WTC11 (cell line): ENCODE results near the gene GMEB1. TPM values are rescaled to one million over a fixed set of nuclear protein-coding genes. Genes with fewer than 3 reads are reported as not detected.
"Not testable (repeated sequence)": the region's sequence is repeated elsewhere in the genome, so short reads cannot be mapped to it uniquely, and the experiment has no call there.

Experiments used
- ATAC-seq: fragments of 200-7000 bp; cut with Tn5 transposase; 2 replicates; pipeline ENCODE4 v1.10.0; 2021; ENCODE audit warnings: mild to moderate bottlenecking, moderate library complexity
- CTCF ChIA-PET: fragments of 300-600 bp; sonication (Branson Sonifier 250); formaldehyde crosslinking; loops from one replicate; lab custom pipeline; 2021; ENCODE audit warnings: antibody characterized with exemption; lab: Charles Lee
- POLR2A ChIA-PET: fragments of 350-600 bp; sonication (Branson Sonifier 250); formaldehyde crosslinking; loops from one replicate; lab custom pipeline; 2021; ENCODE audit warnings: antibody characterized with exemption; lab: Charles Lee
- DNase-seq: peaks from one replicate; pipeline ENCODE4 v3.0.0; 2021; ENCODE audit warnings: low spot score
- H3K27ac Mint-ChIP-seq: 2 replicates; pipeline ENCODE4 v1.8.0; 2021; ENCODE audit warnings: mixed read lengths
- H3K27me3 Mint-ChIP-seq: 2 replicates; pipeline ENCODE4 v1.8.0; 2021; ENCODE audit warnings: low read depth, mild to moderate bottlenecking, moderate library complexity, mixed read lengths
- H3K36me3 Mint-ChIP-seq: 2 replicates; pipeline ENCODE4 v1.8.0; 2021; ENCODE audit warnings: mixed read lengths
- H3K4me1 Mint-ChIP-seq: 2 replicates; pipeline ENCODE4 v1.8.0; 2022; ENCODE audit warnings: mixed read lengths
- H3K4me3 Mint-ChIP-seq: 2 replicates; pipeline ENCODE4 v1.8.0; 2021; ENCODE audit warnings: mild to moderate bottlenecking, moderate library complexity, mixed read lengths
- H3K9me3 Mint-ChIP-seq: 2 replicates; pipeline ENCODE4 v1.8.0; 2021; ENCODE audit warnings: mixed read lengths
- ELF4 ChIP-seq: sonication (generic); formaldehyde crosslinking; IDR thresholded peaks from 2 replicates; pipeline ENCODE4 v1.8.1; 2022; ENCODE audit warnings: low read depth, mild to moderate bottlenecking, moderate library complexity, missing genetic modification reagents
- SOX15 ChIP-seq: fragments of 250-450 bp; sonication (Bioruptor Pico); IDR thresholded peaks from 2 replicates; pipeline ENCODE4 v1.9.0; 2021; ENCODE audit warnings: mild to moderate bottlenecking
- TCF7 ChIP-seq: sonication (generic); formaldehyde crosslinking; IDR thresholded peaks from 2 replicates; pipeline ENCODE4 v1.8.0; 2022; ENCODE audit warnings: mild to moderate bottlenecking, low read depth, missing genetic modification reagents, moderate library complexity
- ZNF121 ChIP-seq: sonication (generic); formaldehyde crosslinking; IDR thresholded peaks from 2 replicates; pipeline ENCODE4 v1.8.0; 2023; ENCODE audit warnings: missing genetic modification reagents
- total RNA-seq: library from RNA; stranded (reverse); gene quantifications from 3 replicates; pipeline ENCODE4 v1.2.3, GENCODE V29; 2021
- TF ChIP-seq, protein P1 (sequence below): sonication (generic); formaldehyde crosslinking; conservative IDR thresholded peaks from 2 replicates; pipeline ENCODE4 v1.8.1; 2022; ENCODE audit warnings: mild to moderate bottlenecking, missing genetic modification reagents
- TF ChIP-seq, protein P2 (sequence below): fragments of 250-450 bp; sonication (Bioruptor Pico); IDR thresholded peaks from 2 replicates; pipeline ENCODE4 v1.9.0; 2021; ENCODE audit warnings: moderate library complexity, mild to moderate bottlenecking, inconsistent platforms, borderline replicate concordance
- TF ChIP-seq, protein P3 (sequence below): sonication (generic); formaldehyde crosslinking; IDR thresholded peaks from 2 replicates; pipeline ENCODE4 v1.8.0; 2022; ENCODE audit warnings: mild to moderate bottlenecking, missing genetic modification reagents
- TF ChIP-seq, protein P4 (sequence below): sonication (generic); formaldehyde crosslinking; IDR thresholded peaks from 2 replicates; pipeline ENCODE4 v1.8.0; 2023; ENCODE audit warnings: missing genetic modification reagents, mild to moderate bottlenecking, borderline replicate concordance
- TF ChIP-seq, protein P5 (sequence below): sonication (generic); formaldehyde crosslinking; IDR thresholded peaks from 2 replicates; pipeline ENCODE4 v1.8.1; 2023; ENCODE audit warnings: mild to moderate bottlenecking, missing genetic modification reagents, moderate library complexity
- TF ChIP-seq, protein P6 (sequence below): sonication (generic); formaldehyde crosslinking; IDR thresholded peaks from 2 replicates; pipeline ENCODE4 v1.8.1; 2023; ENCODE audit warnings: mild to moderate bottlenecking, missing genetic modification reagents
- TF ChIP-seq, protein P7 (sequence below): sonication (generic); formaldehyde crosslinking; IDR thresholded peaks from 2 replicates; pipeline ENCODE4 v1.8.1; 2023; ENCODE audit warnings: mild to moderate bottlenecking, missing genetic modification reagents, borderline replicate concordance

The GMEB1 gene
- total RNA-seq, 1 experiment from 2014 or later: 29.4 TPM

DNA sequence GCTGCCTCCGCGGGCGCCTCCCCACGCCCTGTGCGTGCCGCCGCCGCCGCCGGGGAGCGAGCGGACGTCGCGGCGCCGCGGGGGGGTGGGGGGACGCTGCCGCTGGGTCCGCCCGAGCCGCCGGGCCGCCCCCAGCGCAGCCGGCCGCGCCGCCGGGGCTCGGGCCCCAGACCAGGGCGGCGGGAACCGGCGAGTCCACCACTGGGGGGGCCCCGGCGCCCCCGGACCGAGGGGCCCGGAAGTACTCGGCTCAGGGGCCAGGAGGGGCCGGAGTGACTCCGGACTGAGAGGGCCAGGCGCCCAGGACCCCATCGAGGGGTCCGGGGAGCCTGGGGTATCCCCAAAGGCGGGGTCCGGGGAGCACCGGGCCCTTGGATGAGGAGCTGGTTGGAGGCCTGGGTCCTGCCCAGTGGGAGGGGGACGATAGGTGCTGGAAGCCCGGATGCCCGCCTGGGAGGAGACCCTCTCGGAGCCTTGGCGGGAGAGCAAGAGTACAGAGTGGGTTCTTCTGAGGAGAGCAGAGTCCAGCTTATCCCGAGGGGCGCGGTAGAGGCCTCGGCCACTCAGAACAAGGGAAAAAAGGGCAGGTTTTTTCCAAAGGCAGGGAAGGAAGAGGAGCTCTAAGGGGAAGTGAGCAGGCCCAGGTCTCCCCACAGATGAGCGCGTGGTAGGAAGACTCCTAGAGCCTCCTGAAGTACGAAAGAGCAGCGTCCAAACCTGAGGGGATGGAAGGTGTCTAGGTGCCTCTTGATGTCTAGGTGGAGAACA lies 556 bp downstream of the GMEB1 start:
- TF ChIP-seq, protein P1, sequence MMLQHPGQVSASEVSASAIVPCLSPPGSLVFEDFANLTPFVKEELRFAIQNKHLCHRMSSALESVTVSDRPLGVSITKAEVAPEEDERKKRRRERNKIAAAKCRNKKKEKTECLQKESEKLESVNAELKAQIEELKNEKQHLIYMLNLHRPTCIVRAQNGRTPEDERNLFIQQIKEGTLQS (CRISPR knock-in tag): no peak
- TF ChIP-seq, protein P2, sequence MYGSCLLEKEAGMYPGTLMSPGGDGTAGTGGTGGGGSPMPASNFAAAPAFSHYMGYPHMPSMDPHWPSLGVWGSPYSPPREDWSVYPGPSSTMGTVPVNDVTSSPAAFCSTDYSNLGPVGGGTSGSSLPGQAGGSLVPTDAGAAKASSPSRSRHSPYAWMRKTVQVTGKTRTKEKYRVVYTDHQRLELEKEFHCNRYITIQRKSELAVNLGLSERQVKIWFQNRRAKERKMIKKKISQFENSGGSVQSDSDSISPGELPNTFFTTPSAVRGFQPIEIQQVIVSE (CRISPR knock-in tag): no peak
- TF ChIP-seq SOX15 (CRISPR knock-in tag) (no peak), TCF7 (CRISPR knock-in tag) (no peak)
- TF ChIP-seq, protein P3, sequence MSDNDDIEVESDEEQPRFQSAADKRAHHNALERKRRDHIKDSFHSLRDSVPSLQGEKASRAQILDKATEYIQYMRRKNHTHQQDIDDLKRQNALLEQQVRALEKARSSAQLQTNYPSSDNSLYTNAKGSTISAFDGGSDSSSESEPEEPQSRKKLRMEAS: 0 out of 2 replicates have a peak, but pooled peaks have one; percentile 25
- TF ChIP-seq, protein P4, sequence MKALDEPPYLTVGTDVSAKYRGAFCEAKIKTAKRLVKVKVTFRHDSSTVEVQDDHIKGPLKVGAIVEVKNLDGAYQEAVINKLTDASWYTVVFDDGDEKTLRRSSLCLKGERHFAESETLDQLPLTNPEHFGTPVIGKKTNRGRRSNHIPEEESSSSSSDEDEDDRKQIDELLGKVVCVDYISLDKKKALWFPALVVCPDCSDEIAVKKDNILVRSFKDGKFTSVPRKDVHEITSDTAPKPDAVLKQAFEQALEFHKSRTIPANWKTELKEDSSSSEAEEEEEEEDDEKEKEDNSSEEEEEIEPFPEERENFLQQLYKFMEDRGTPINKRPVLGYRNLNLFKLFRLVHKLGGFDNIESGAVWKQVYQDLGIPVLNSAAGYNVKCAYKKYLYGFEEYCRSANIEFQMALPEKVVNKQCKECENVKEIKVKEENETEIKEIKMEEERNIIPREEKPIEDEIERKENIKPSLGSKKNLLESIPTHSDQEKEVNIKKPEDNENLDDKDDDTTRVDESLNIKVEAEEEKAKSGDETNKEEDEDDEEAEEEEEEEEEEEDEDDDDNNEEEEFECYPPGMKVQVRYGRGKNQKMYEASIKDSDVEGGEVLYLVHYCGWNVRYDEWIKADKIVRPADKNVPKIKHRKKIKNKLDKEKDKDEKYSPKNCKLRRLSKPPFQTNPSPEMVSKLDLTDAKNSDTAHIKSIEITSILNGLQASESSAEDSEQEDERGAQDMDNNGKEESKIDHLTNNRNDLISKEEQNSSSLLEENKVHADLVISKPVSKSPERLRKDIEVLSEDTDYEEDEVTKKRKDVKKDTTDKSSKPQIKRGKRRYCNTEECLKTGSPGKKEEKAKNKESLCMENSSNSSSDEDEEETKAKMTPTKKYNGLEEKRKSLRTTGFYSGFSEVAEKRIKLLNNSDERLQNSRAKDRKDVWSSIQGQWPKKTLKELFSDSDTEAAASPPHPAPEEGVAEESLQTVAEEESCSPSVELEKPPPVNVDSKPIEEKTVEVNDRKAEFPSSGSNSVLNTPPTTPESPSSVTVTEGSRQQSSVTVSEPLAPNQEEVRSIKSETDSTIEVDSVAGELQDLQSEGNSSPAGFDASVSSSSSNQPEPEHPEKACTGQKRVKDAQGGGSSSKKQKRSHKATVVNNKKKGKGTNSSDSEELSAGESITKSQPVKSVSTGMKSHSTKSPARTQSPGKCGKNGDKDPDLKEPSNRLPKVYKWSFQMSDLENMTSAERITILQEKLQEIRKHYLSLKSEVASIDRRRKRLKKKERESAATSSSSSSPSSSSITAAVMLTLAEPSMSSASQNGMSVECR (CRISPR knock-in tag): no peak
- TF ChIP-seq, protein P5, sequence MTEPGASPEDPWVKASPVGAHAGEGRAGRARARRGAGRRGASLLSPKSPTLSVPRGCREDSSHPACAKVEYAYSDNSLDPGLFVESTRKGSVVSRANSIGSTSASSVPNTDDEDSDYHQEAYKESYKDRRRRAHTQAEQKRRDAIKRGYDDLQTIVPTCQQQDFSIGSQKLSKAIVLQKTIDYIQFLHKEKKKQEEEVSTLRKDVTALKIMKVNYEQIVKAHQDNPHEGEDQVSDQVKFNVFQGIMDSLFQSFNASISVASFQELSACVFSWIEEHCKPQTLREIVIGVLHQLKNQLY (CRISPR knock-in tag): no peak
- peaks cover 2% of the 10 kb centered on the region; the same call in 1 of the 2 replicates for H3K36me3 Mint-ChIP-seq
- ChIA-PET CTCF (interaction anchor here (1.3 to 1.9 kb wide), 3 partner anchors 66 to 208 kb away, joined by 4 to 6 read pairs (median 4); partner anchors contain the start of gene YTHDF2), POLR2A (interaction anchor here (0.6 to 2.6 kb wide), 4 partner anchors 21 to 1362 kb away, joined by 5 to 19 read pairs (median 11); partner anchors contain the start of genes RNU11, TAF12 and YTHDF2)
- peak overlapping the region; percentile 87 for H3K4me3 Mint-ChIP-seq
- H3K9me3 Mint-ChIP-seq: no peaks in the 10 kb centered on the region
- DNase-seq: peak; percentile 49
- peak; percentile 42 for ATAC-seq
- peak overlapping the region; percentile 76 for H3K27ac Mint-ChIP-seq
- H3K27me3 Mint-ChIP-seq: no peaks in the 10 kb centered on the region; the same call in 1 of the 2 replicates
- peaks cover 18% of the 10 kb centered on the region for H3K4me1 Mint-ChIP-seq

DNA sequence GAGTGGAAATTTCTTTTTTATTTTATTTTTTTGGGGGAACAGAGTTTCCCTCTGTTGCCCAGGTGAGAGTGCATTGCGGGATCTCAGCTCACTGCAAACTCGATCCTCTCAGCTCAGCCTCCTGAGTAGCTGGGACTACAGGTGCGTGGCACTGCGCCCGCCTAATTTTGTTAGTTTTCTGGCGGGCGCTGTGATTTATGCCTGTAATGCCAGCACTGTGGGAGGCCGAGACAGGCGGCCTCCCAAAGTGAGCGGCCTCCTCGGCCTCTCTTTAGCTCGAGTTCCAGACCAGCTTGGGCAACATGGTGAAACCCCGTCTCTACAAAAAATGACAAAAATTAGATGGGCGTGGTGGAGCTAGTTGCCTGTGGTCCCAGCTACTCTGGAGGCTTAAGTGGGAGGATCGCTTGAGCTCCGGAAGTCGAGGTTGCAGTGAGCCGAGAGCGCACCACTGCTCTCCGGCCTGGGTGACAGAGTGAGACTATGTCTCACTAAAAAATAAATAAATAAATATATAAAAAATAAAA lies 2.7 kb downstream of the GMEB1 start:
- Mint-ChIP-seq H3K27ac (no peak overlapping the region), H3K9me3 (no peaks in the 10 kb centered on the region), H3K4me1 (peaks cover 23% of the 10 kb centered on the region), H3K27me3 (no peaks in the 10 kb centered on the region; the same call in 1 of the 2 replicates), H3K4me3 (no peak overlapping the region; the same call in 1 of the 2 replicates), H3K36me3 (peaks cover 6% of the 10 kb centered on the region)
- TF ChIP-seq, protein P1 (CRISPR knock-in tag): no peak
- TF ChIP-seq TCF7 (CRISPR knock-in tag): no peak
- ChIA-PET POLR2A (no interaction called here), CTCF (interaction anchor here (0.6 to 1.8 kb wide), 3 partner anchors 83 to 206 kb away, joined by 3 to 4 read pairs (median 4); no protein-coding TSS in a partner anchor)
- DNase-seq (no peak), ATAC-seq (no peak)

DNA sequence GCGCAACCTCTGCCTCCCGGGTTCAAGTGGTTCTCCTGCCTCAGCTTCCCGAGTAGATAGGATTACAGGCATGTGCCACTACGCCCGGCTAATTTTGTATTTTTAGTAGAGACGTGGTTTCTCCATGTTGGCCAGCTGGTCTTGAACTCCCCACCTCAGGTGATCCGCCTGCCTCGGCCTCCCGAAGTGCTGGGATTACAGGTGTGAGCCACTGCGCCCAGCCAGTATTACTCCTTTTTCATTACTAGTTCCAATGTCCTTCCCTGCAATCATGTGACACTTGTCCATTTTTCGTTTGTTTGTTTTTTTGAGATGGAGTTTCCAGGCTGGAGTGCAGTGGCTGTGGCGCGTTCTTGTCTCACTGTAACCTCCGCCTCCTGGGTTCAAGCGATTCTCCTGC lies 4.4 kb downstream of the GMEB1 start:
- H3K27ac Mint-ChIP-seq, H3K9me3 Mint-ChIP-seq, ATAC-seq, H3K27me3 Mint-ChIP-seq, H3K36me3 Mint-ChIP-seq, CTCF ChIA-PET, POLR2A ChIA-PET, H3K4me3 Mint-ChIP-seq: not testable (repeated sequence)
- peaks cover 23% of the 10 kb centered on the region for H3K4me1 Mint-ChIP-seq
- peak; percentile 1 for DNase-seq

DNA sequence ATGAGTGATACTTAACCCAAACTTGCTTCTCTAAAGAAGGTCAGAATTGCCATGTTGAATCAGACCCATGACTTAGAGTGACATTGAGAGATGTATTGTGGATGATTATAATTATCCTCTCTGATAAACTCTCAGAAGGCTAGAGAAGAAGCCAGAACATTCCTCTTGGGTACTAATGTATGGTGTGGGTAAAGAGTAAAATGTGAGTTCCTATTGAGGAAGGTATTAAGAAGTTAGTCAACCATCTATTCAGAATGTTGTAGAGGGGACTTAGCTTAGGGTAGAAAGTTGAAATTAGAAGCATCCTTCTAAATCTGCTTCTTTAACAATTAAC lies 7.3 kb downstream of the GMEB1 start:
- POLR2A ChIA-PET: interaction anchor here (0.7 kb wide), 1 partner anchor 107 kb away, joined by 6 read pairs; no protein-coding TSS in a partner anchor
- Mint-ChIP-seq H3K4me3 (no peak overlapping the region), H3K9me3 (no peaks in the 10 kb centered on the region), H3K27me3 (no peaks in the 10 kb centered on the region), H3K36me3 (peaks cover 7% of the 10 kb centered on the region), H3K4me1 (peaks cover 11% of the 10 kb centered on the region), H3K27ac (peak overlapping the region; percentile 86)
- no peak for ATAC-seq
- CTCF ChIA-PET: no interaction called here
- DNase-seq: no peak
- TF ChIP-seq, protein P6, sequence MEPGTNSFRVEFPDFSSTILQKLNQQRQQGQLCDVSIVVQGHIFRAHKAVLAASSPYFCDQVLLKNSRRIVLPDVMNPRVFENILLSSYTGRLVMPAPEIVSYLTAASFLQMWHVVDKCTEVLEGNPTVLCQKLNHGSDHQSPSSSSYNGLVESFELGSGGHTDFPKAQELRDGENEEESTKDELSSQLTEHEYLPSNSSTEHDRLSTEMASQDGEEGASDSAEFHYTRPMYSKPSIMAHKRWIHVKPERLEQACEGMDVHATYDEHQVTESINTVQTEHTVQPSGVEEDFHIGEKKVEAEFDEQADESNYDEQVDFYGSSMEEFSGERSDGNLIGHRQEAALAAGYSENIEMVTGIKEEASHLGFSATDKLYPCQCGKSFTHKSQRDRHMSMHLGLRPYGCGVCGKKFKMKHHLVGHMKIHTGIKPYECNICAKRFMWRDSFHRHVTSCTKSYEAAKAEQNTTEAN (CRISPR knock-in tag): no peak
- TF ChIP-seq, protein P5 (CRISPR knock-in tag): no peak
- TF ChIP-seq ELF4 (CRISPR knock-in tag): no peak
- TF ChIP-seq, protein P7, sequence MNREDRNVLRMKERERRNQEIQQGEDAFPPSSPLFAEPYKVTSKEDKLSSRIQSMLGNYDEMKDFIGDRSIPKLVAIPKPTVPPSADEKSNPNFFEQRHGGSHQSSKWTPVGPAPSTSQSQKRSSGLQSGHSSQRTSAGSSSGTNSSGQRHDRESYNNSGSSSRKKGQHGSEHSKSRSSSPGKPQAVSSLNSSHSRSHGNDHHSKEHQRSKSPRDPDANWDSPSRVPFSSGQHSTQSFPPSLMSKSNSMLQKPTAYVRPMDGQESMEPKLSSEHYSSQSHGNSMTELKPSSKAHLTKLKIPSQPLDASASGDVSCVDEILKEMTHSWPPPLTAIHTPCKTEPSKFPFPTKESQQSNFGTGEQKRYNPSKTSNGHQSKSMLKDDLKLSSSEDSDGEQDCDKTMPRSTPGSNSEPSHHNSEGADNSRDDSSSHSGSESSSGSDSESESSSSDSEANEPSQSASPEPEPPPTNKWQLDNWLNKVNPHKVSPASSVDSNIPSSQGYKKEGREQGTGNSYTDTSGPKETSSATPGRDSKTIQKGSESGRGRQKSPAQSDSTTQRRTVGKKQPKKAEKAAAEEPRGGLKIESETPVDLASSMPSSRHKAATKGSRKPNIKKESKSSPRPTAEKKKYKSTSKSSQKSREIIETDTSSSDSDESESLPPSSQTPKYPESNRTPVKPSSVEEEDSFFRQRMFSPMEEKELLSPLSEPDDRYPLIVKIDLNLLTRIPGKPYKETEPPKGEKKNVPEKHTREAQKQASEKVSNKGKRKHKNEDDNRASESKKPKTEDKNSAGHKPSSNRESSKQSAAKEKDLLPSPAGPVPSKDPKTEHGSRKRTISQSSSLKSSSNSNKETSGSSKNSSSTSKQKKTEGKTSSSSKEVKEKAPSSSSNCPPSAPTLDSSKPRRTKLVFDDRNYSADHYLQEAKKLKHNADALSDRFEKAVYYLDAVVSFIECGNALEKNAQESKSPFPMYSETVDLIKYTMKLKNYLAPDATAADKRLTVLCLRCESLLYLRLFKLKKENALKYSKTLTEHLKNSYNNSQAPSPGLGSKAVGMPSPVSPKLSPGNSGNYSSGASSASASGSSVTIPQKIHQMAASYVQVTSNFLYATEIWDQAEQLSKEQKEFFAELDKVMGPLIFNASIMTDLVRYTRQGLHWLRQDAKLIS (CRISPR knock-in tag): no peak
- no peak for TF ChIP-seq ZNF121 (CRISPR knock-in tag)
